BE2C (cell line): ENCODE measurements around the gene CACNB3.
"Not testable (repeated sequence)": the region's sequence is repeated elsewhere in the genome, so short reads cannot be mapped to it uniquely, and the experiment has no call there.

Experiments
- DNase-seq: peaks from one replicate; pipeline ENCODE4 v3.0.0-alpha.2; 2020
- H3K27me3 ChIP-seq: fragments of 250-450 bp; sonication (Bioruptor Pico); 2 replicates; pipeline ENCODE4 v1.5.1; 2020; ENCODE audit warnings: mild to moderate bottlenecking
- H3K36me3 ChIP-seq: fragments of 250-450 bp; sonication (Bioruptor Pico); 2 replicates; pipeline ENCODE4 v1.5.1; 2020; ENCODE audit warnings: mild to moderate bottlenecking
- H3K4me1 ChIP-seq: fragments of 250-450 bp; sonication (Bioruptor Pico); 2 replicates; pipeline ENCODE4 v1.5.1; 2020
- H3K4me3 ChIP-seq: 2 replicates; pipeline ENCODE4 v1.5.1; 2011; ENCODE audit warnings: low read depth, low read length
- H3K9me3 ChIP-seq: fragments of 250-450 bp; sonication (Bioruptor Pico); 2 replicates; pipeline ENCODE4 v1.5.1; 2020
- CTCF ChIP-seq: IDR thresholded peaks from 2 replicates; pipeline ENCODE4 v1.5.1; 2012; ENCODE audit warnings: mild to moderate bottlenecking, low read depth, low read length

CACNB3 gene

GRCh38 chr12:48858043-48858442 is 39.7 kb downstream of the CACNB3 start:
- Histone ChIP-seq H3K4me1 (0 out of 2 replicates have a peak, but pooled peaks cover under 1% of the 10 kb centered on the region), H3K4me3 (no peak overlapping the region), H3K9me3 (0 out of 2 replicates have a peak, but pooled peaks cover 2% of the 10 kb centered on the region), H3K36me3 (no peaks in the 10 kb centered on the region), H3K27me3 (peaks cover 7% of the 10 kb centered on the region)
- no peak for DNase-seq
- no peak for TF ChIP-seq CTCF

DNA sequence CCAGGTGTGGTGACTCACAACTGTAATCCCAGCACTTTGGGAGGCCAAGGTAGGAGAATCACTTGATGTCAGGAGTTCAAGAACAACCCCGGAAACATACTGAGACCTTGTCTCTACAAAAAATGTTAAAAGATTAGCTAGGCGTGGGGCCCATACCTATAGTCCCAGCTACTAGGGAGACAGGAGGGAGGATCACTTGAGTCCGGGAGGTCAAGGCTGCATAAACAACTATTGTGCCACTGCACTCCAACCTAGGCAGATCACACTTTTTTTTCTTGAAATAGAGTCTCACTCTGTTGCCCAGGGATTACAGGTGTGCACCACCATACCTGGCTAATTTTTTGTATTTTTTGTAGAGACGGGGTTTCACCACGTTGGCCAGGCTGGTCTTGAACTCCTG is 41.3 kb downstream of the CACNB3 start:
- no peaks in the 10 kb centered on the region for H3K36me3 ChIP-seq
- TF ChIP-seq CTCF, result no peak
- DNase-seq, result no peak
- H3K9me3 ChIP-seq, result 0 out of 2 replicates have a peak, but pooled peaks cover 2% of the 10 kb centered on the region
- H3K4me3 ChIP-seq, result no peak overlapping the region
- H3K4me1 ChIP-seq, result no peaks in the 10 kb centered on the region
- H3K27me3 ChIP-seq, result peaks cover 22% of the 10 kb centered on the region

DNA sequence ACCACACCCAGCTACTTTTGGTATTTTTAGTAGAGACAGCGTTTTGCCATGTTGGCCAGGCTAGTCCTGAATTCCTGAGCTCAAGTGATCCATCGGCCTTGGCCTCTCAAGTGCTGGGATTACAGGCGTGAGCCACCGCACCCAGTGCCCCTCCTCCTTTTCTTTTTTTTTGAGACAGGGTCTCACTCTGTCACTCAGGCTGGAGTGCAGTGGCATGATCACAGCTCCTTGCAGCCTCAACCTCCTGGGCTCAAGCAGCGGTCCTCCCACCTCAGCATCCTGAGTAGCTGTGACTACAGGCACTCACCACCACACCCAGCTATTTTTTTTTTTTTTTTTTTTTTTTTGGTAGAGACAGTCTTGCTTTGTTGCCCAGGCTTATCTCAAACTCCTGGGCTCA is 41.9 kb downstream of the CACNB3 start:
- not testable (repeated sequence) for H3K4me3 ChIP-seq, H3K4me1 ChIP-seq, H3K9me3 ChIP-seq, DNase-seq, H3K36me3 ChIP-seq
- H3K27me3 ChIP-seq, result peaks cover 28% of the 10 kb centered on the region

DNA sequence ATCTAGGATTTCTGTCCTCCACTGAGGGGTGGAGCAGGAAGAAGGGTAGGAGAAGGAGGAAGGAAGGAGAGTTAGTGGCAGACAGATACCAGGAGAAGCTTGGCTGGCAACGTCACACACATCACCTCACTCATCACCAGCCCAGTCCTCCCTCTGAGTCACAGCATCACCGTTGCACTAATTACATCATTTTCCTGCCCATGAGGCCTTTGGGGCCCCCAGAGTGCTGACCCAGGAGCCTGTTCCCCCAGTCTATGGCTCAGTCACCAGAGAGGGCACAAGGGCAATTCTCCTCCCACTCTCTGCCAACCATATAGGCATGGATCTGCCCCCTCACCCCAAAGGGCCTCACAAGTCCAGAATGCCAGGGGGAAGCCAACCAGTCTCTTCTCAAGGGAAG is 42.8 kb downstream of the CACNB3 start:
- H3K4me1 ChIP-seq, result no peaks in the 10 kb centered on the region
- DNase-seq, result no peak
- peaks cover 30% of the 10 kb centered on the region for H3K27me3 ChIP-seq
- H3K9me3 ChIP-seq, result no peaks in the 10 kb centered on the region
- no peak overlapping the region for H3K4me3 ChIP-seq
- no peaks in the 10 kb centered on the region for H3K36me3 ChIP-seq
- TF ChIP-seq CTCF, result no peak

- no peak for TF ChIP-seq CTCF
- H3K9me3 ChIP-seq, result no peaks in the 10 kb centered on the region
- H3K36me3 ChIP-seq, result no peaks in the 10 kb centered on the region
- peaks cover 30% of the 10 kb centered on the region for H3K27me3 ChIP-seq
- DNase-seq, result no peak
- H3K4me3 ChIP-seq, result no peak overlapping the region
- no peaks in the 10 kb centered on the region for H3K4me1 ChIP-seq
Measured at GRCh38 chr12:48862760-48863159, 44.5 kb downstream of the CACNB3 start.

DNA sequence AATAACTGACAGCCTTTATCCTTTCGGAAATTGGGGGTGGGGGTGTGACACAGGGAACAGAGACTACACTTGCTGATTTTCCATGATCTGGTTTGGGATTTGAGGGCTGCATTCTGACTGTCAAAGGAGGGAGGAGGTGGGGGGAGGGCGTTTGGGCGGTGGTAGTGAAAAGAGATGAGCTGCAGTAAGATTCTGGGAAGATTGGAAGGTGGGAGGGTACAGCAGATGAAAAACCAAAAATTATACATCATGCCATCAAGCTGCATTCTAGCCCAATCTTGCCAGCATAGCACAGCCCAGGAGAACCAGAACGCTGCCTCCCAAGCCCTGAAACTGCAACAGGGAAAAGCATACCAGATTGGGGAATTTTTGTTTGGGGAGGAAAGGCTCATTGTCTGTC is 45.0 kb downstream of the CACNB3 start:
- Histone ChIP-seq H3K27me3 (peaks cover 30% of the 10 kb centered on the region), H3K9me3 (no peaks in the 10 kb centered on the region), H3K4me3 (no peak overlapping the region), H3K4me1 (no peaks in the 10 kb centered on the region), H3K36me3 (no peaks in the 10 kb centered on the region)
- no peak for TF ChIP-seq CTCF
- no peak for DNase-seq

DNA sequence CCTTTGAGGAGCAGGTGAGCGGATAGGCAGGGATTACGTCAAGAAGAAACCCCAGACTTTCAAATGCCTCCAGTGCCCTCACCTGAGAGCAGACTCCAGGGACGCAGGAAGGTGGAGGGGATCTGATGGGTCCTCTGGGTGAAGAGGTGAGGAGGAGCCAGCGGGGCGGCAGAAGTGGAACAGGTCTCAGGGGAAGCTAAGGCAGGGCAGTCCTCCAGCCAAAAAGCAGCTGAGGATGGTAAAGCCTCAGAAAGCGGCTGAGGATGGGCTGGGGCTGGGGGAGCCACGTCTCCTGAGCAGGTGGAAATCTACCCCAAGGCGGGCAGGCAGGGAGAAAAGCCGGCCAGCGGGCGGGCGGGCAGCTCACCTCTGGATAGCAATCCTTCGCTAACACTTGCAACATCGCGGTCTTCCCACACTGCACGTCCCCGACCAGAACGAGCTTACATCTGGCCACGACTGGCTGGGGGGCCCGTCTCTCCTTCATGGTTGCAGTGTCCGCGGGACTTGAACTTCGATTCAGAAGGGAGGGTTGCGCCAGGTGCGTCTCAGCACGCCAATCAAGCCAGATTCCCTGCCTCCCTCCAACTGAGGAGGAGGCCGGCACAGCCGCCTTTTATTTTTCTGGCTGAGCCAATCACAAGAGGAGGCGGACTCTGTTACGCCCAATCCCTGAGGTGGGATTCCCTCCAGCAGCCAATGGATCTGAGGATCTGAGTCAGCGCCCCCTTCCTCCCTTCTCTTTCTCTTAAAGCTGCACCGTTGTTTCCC is 47.2 kb downstream of the CACNB3 start, which contains the start of gene RND1:
Gene RND1, minus strand, starts transcription at position 590 of the 771 bp plus-strand sequence. Its CDS starts 103 bp downstream, at position 487.
- Histone ChIP-seq H3K4me3 (peak within 1 kb of the TSS; percentile 55), H3K27me3 (peaks cover 30% of the 10 kb centered on the region), H3K9me3 (no peaks in the 10 kb centered on the region), H3K36me3 (no peaks in the 10 kb centered on the region), H3K4me1 (no peaks in the 10 kb centered on the region)
- TF ChIP-seq CTCF, result peak; percentile 29
- peak; percentile 91 for DNase-seq
